Kidney (tissue), 14 donors: ENCODE data around the gene SBF2. TPM values are rescaled to one million over a fixed set of nuclear protein-coding genes. Genes with fewer than 3 reads are reported as not detected.

ENCODE experiments used
- DNase-seq, 5 donors: peaks; one replicate each; pipeline ENCODE4 v3.0.0-alpha.2; 2013 to 2020
- FAIRE-seq: peaks from 2 replicates; lab custom pipeline; 2012; peaks lifted over from hg19 to GRCh38; lab: Jason Lieb, UNC
- H3K27ac ChIP-seq, 2 donors: one replicate each; pipeline ENCODE4 v1.7.0; 2013; ENCODE audit warnings: low read depth in 2 of 2, low read length in 2 of 2, inconsistent platforms in 1 of 2
- H3K27me3 ChIP-seq: one replicate; pipeline ENCODE4 v1.7.1; 2013; ENCODE audit warnings: low read length, inconsistent platforms; ENCODE audit not compliant: control insufficient read depth, insufficient read depth
- H3K36me3 ChIP-seq, 3 donors: one replicate each; pipeline versions ENCODE4 v1.7.0 to v1.7.1; 2013; ENCODE audit warnings: low read length in 3 of 3, control low read depth in 1 of 3, inconsistent platforms in 1 of 3; ENCODE audit not compliant: insufficient read depth in 3 of 3, control insufficient read depth in 2 of 3
- H3K4me1 ChIP-seq, 3 donors: one replicate each; pipeline versions ENCODE4 v1.7.0 to v1.7.1; 2013; ENCODE audit warnings: low read length in 3 of 3, inconsistent platforms in 1 of 3, low read depth in 1 of 3; ENCODE audit not compliant: control insufficient read depth in 2 of 3, insufficient read depth in 2 of 3
- H3K4me3 ChIP-seq, 3 donors: one replicate each; pipeline versions ENCODE4 v1.7.0 to v1.8.1; 2013; ENCODE audit warnings: low read length in 3 of 3, control low read depth in 1 of 3, inconsistent platforms in 1 of 3
- H3K9ac ChIP-seq, 3 donors: one replicate each; pipeline versions ENCODE4 v1.7.0 to v1.7.1; 2013; ENCODE audit warnings: low read length in 3 of 3, control low read depth in 1 of 3, inconsistent platforms in 1 of 3
- H3K9me3 ChIP-seq, 3 donors: one replicate each; pipeline versions ENCODE4 v1.7.0 to v1.7.1; 2013; ENCODE audit warnings: low read length in 3 of 3, control low read depth in 1 of 3, inconsistent platforms in 1 of 3; ENCODE audit not compliant: control insufficient read depth in 2 of 3, insufficient read depth in 1 of 3
- CTCF ChIP-seq: IDR thresholded peaks from 3 replicates; pipeline ENCODE4 v1.5.1; 2012; ENCODE audit warnings: mild to moderate bottlenecking, moderate library complexity, borderline replicate concordance; ENCODE audit not compliant: insufficient read depth; ENCODE audit errors: extremely low read depth
- intact Hi-C: fragments of 100-400 bp; cut with DNase I; formaldehyde crosslinking; loops from one replicate; pipeline ENCODE4 v1.11.1; 2022
- polyA plus RNA-seq: library from polyadenylated mRNA; stranded (reverse); fragments of 350-450 nt; fragmentation: Illumina TruSeq; extraction: RNeasy Lipid Tissue Mini Kit (QIAGEN cat#74804); gene quantifications from one replicate; pipeline ENCODE4 v1.2.3, GENCODE V29; 2014; ENCODE audit warnings: low read depth, low replicate concordance; ENCODE audit not compliant: insufficient read depth
- total RNA-seq: library from RNA; stranded (reverse); fragmentation: NEBNext Ultra II Directional; extraction: Animal tissue kit (Norgen Biotek cat#: 25700); gene quantifications from one replicate; pipeline ENCODE4 v1.2.1, GENCODE V29; 2021
- donor health status: control.
- donor health status: control.
- donor health status: control.
- donor health status: control.
- donor health status: control.
- donor health status: DM: yes; HTN: yes; CAD: no.
- donor health status: Normal renal cell carcinoma (clear cell type).

The SBF2 gene
- total and polyA plus RNA-seq, 2 donors from 2014 or later: 13.1 to 55.4 TPM

DNA sequence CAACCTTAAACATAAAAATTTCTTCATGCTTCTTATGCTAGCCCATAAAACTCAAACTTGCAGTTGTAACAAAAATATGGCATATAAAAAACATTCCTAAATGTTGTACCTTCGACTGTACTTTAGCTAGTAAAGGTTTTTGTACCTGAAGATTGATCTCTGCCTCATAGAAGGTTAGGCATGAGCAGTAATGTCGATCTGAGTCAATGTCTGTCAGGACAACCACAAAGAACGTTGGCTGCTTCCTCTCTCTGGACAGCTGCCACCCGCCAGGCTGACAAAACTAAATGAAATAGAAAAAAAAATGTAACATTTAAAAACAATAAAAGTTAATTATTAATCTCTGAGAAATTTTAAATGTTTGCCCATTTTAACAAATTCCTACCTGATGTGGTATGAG, 251.3 kb downstream of the SBF2 start:
- intact Hi-C loops: no loop called here
- FAIRE-seq: no peak

DNA sequence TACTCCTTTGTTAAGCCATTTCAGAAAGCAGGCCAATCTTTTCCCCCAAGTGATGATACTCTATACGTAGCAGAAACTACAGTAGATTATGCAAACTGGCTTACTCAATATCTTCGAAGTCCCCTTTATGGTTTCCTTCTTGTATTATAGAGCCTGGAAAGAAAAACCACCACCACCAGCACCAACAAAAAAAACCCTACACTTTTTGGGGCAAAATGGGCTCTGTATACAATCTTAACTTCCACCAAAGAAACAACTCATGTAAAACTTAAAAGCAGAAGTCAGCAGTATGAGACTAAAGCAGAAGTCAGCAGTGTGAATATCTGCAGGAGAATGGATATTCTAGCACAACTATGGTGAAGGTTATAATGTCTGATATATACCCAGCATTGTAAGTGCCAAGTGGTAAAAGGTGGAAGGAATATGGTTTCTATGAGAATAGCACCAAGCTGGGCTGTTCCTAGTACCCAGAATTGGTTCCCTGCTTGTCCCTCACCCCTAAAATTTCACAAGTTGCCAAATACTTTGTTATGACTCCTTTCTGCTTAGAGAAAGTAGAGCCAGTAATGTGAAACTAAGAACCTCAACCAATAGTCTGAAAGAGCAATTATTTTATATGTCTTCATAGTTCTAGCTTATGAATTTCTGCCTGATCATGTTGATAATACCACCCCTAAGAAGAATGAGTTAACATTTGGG, 252.1 kb downstream of the SBF2 start:
- DNase-seq: no peak
- no peak for FAIRE-seq
- Histone ChIP-seq H3K27ac (no peak overlapping the region), H3K9me3 (peaks cover 0 to 7% (median 5%) of the 10 kb centered on the region in 3 donors), H3K9ac (no peak overlapping the region), H3K27me3 (no peaks in the 10 kb centered on the region), H3K4me3 (no peak overlapping the region), H3K36me3 (no peaks in the 10 kb centered on the region), H3K4me1 (no peaks in the 10 kb centered on the region)
- no peak for TF ChIP-seq CTCF
- intact Hi-C loops: no loop called here

More for the DNA sequence above, 251.3 kb downstream of the SBF2 start:
- no peak for DNase-seq
- TF ChIP-seq CTCF: no peak
- H3K4me1 ChIP-seq: no peaks in the 10 kb centered on the region
- H3K27ac ChIP-seq: no peak overlapping the region
- no peaks in the 10 kb centered on the region for H3K36me3 ChIP-seq
- H3K9ac ChIP-seq: no peak overlapping the region
- H3K9me3 ChIP-seq: peaks cover 0 to 7% (median 5%) of the 10 kb centered on the region in 3 donors
- no peak overlapping the region for H3K4me3 ChIP-seq
- no peaks in the 10 kb centered on the region for H3K27me3 ChIP-seq

GRCh38 chr11:10041332-10041731, 252.7 kb downstream of the SBF2 start:
- Histone ChIP-seq H3K4me1 (no peaks in the 10 kb centered on the region), H3K27ac (no peak overlapping the region), H3K4me3 (no peak overlapping the region), H3K9me3 (peaks cover 0 to 7% (median 5%) of the 10 kb centered on the region in 3 donors), H3K36me3 (no peaks in the 10 kb centered on the region), H3K9ac (no peak overlapping the region), H3K27me3 (no peaks in the 10 kb centered on the region)
- no peak for DNase-seq
- intact Hi-C loops: no loop called here
- no peak for TF ChIP-seq CTCF
- FAIRE-seq: no peak
